HG03469 (cell line): ENCODE data around the gene WDR72.
"Not testable (repeated sequence)": the region's sequence is repeated elsewhere in the genome, so short reads cannot be mapped to it uniquely, and the experiment has no call there.

ENCODE experiments used
- ATAC-seq: cut with Tn5 transposase; IDR thresholded peaks from one replicate; pipeline ENCODE4 v1.9.1; 2021; ENCODE audit warnings: mild to moderate bottlenecking, moderate library complexity, moderate number of reproducible peaks; ENCODE audit not compliant: unreplicated experiment

WDR72 gene

DNA sequence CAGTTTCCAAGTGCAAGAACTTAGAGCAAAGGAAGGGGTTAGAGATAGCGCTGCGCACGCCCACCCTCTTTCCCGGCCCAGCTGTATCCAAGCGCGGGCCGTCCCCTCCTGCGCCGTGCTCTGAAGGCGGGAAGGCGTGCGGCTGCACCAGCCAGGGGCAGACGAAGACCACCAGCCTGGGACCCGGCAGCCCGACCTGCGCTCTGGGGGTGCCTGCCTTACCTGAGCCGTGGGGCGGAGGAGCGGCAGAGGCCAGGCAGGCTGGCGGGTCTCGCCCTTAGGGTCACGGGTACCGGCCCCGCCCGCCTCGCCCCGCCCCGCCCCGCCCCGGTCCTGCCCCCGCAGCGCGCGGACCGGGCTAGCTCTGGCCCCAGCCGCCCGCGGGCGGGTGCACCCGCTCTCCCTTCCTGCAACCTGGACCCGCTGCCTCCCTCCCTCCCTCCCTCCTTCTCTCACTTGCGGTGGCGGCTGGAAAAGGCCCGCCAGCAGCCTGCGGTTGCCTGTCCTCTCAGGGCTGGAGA, at the start of gene WDR72:
WDR72 (minus strand) TSS at position 253 of the 521 bp plus-strand sequence. CDS start 26,514 bp downstream, outside the sequence.
- no peak for ATAC-seq

DNA sequence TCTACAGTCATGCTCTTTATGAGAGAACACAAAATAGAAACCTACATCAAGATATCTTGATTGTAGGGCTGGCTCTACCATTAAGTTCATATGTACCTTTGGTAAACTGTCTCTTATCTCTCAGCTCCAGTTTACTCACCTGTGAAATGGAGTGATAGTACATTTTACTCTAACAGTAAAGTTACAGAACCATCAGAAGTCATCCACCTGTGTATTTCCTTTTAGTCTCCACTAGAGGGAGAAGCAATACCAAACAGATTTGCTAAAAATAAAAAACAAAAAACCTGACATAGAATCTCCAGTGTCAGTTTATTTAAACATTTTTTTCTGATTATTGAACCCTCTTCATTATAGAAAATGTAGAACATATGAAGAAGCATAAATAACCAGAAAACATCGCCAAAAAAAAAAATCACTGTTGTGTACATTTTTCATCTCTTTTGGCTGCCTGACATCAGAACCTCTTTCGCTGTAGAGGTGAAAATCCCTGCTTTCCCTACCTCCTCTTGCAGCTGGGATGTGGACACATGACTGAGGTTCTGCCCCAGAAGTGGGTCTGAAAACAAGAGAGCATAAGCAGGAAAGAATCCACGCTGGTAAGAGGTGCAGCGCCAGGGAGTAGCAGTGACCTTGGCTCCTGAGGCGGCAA, 48.7 kb upstream of the WDR72 start:
- no peak for ATAC-seq

DNA sequence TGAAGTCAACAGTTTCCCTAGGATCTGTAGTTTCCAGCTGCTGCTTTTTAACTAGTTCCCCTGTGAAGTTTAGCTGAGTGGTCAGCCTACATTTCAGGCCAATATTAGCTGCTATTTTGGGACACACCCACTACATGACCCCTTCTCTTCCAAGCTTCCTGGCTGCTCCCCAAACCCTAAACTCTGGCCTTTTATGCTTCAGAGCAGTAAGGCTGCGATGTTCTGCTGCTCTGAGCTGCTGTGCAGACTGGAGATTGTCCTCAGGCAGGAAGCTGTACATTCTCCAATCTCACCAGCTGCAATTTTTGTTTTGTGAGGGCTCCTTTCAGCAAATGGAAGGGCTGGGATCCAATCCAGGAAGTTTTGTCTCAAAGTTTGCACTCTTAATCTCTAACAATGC, 48.0 kb upstream of the WDR72 start:
- ATAC-seq = no peak

DNA sequence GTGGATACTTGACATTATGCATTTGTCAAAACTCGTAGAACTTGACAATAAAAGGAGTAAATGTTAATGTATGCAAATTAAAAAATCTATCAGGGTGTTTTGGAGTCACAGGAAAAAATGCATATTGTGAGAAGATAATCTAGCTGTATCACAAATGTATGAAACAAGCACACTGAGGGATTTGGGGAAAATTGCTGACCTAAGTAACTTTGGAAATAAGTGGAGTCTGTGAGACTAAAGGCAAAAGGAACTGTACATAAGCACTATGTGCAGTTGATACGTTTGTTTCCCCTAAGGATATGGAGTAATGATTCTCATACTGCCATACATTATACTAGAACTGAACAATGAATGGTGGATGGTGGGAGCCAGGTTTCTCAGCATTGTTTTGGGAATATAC, 43.2 kb upstream of the WDR72 start:
- no peak for ATAC-seq

DNA sequence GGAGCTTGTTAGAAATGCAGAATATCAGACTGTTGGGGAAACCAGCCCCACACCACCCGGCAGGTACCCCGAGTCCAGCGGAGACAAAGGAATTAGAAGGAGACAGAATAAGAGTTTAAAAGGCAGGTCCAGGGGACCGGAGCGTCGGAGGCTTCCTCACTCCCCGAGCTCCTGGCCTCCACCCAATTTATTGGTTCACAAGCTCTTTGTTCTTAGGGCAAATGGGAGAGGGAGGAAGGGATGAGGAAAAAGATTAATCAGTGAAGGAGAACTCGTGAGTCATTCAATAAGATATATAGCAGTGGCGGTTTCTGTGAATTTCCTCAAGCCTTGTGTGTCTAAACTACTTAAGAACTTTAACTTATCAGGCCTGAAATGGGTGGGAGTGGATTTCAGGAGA, 32.1 kb upstream of the WDR72 start:
- no peak for ATAC-seq

DNA sequence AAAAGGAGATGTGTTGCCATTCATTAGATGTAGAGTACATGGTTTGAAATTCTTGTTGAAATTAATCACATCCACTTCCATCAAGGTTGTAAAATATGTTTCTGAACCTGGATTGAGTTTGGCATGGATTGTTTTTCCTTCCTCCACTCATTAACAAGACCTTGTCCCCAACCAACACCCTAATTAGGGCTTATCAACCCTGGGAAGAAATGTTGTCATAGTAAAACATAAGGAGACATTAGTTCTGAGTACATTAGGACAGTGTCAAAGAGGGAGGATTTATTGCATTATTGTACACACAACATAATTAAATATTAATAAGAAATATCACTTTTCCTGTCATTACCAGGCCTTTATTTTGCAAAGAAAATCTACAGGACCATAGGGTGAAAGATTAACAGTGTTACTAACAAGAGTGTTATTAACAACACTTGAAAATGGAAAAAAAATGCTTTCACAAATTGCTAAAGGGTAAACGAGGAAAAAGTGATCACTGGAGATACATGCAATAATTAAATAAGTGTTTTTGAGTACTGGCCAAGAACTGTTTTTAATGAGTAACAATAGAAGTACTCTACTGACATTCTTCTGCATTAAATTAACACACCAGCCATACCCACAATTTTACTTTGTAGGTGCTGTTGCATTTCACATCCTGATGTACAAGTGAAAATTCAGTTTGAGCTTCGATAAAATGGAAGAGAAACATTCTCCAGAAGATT, 30.4 kb upstream of the WDR72 start:
- no peak for ATAC-seq

DNA sequence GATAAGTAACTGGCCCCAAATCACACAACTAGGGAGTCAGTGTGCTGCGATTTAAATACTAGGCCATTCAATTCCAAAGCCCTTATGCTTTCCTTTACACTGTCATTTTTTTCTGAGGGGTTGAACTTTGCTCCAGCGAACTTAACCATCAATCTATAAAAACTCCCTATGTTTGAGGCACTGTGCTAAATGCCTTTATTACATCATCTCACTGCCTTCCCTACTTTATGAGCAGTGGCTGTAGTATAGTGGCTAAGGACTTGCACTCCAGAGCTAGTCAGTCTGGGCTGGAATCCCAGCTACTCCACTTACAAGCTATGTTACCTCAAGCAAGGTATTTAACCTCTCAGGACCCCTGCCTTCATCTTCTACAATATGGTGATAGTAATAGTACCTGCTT, 26.9 kb upstream of the WDR72 start:
- no peak for ATAC-seq

DNA sequence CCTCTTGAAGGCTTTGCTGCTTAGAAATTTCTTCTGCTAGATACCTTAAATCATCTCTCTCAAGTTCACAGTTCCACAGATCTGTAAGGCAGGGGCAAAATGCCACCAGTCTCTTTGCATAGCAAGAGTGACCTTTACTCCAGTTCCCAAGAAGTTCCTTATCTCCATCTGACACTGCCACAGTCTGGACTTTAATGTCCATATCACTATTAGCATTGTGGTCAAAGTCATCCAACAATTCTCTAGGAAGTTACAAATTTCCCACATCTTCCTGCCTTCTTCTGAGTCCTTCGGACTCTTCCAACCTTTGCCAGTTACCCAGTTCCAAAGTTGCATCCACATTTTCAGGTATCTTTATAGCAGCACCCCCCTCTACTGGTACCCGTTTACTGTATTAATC, 25.8 kb upstream of the WDR72 start:
- not testable (repeated sequence) for ATAC-seq

DNA sequence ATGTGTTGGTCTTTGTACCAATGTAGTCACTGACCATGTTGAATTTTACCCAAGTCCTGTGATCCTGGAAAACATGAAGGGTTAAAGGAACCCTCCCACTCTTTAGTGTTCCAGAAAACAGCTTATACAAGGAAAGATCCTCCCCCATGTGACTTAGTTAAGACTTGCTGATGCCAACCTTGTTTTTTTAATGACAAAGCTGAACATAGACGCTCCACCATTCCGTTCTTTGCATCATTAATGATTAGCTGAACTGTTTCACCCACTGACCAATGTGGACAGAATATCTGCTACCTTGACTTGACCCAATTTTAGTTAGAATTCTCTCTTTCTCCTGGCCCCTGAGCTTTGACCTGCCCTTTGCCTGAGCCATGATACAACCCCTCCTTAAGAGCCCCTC, 3.5 kb upstream of the WDR72 start:
- ATAC-seq = no peak

DNA sequence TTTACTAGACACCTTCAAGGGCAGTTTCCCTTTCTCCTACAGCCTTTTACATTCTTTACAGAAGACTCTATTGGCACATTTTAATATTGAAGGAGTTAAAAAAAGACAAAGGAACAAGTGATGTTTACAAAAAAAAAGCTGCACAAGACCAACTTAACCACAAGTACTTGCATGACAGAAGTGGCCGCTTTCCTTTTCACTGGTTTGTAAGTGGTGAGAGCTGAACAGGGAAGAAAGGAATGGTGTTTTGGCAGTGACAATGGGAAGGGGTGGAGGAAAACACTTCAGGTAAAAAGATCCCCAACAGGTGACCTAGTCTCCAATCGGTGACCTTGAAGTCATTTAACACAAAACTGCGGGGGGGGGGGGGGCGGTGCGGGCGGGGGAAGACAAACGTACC, 1.1 kb downstream of the WDR72 start:
- ATAC-seq = no peak

DNA sequence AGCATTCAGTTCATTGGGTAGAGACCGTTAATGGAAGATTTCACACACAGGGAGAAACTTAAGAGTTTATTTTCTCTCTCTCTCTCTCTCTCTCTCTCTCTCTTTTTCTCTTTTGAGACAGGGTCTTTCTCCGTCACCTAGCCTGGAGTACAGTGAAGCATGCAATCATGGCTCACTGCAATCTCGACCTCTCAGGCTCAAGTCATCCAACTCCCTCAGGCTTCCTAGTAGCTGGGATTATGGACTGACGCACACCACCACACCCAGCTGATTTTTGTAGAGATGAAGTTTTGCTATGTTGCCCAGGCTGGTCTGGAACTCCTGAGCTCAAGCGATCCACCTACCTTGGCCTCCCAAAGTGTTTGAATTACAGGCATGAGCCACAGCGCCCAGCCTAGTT, 1.6 kb downstream of the WDR72 start:
- ATAC-seq = no peak

DNA sequence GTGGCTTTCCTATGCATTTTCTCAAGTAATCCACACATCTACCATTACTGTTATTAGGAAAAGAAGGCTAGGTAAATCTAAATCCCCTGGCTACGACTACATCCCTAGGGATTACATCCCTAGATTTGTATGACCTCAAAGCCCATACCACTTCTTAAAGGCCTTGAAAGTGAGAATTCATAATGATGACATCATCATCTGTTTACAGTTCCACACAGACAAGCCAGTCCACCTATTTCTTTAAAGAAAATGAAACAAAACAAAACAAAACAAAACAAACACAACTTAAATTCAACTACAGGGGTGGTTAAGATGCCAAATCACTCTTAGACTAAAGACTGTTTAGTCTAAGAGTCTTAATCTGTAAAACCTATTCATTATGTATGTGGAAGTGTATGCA, 5.7 kb downstream of the WDR72 start:
- ATAC-seq = no peak

DNA sequence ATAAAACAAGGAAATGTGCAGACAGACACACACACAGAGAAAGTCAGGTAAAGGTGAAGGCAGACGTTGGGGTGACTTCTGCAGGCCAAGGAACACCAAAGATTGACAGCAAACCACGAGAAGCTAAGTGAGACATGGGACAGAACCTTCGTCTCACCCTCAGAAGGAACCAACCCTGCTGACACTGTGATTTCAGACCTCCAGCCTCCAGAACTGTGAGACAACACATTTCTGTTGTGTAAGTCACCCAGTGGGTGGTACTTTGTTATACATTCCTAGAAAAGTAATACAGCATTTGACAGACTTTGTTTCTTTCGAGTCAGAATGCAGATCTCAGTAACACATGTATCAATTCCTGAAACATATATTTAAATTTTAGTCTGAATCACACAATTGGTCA, 7.1 kb downstream of the WDR72 start:
- no peak for ATAC-seq

DNA sequence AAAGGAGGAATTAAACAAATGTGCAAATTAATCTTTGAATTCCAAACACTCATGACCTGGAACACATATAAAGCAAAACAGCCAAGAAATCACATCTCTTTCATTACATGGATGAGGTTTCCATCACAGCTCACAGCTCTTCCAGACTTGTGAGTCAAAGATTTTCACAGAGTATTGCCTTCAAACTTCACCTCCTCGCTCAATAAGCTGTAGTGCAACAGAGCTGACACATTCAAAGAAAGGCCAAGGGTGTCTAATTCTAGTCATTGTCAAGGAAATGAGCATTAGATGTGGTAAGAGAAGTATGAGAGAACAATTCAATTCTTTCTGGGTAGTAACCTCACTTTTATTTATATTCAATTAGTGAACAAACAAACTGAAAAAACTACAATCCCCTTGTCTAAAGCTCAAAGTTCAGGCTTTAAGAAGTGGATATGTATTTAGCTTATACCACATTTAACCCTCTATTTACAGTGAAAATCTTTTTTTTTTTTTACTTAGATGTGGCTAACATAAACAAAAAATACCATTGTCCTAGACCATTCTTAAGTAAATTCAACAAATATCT, 11.9 kb downstream of the WDR72 start:
- ATAC-seq = no peak

DNA sequence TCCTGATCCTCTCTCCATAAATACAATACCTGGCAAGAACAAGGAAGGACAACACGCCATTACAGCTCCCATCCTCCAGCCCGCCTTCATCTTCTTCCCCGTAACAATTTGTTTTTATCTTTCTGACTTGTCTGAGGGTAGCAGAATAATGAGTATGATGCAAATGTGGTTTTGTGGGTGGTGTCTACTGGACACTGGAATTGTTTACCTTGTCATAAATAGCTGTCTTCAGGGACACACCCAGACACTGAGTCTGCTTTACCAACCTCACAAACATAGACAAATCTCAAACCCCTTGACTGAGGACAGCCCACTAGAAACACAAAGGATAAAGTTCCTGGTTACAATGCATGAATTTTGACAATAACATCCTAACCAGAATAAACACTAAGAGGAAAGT, 13.4 kb downstream of the WDR72 start:
- ATAC-seq = no peak

DNA sequence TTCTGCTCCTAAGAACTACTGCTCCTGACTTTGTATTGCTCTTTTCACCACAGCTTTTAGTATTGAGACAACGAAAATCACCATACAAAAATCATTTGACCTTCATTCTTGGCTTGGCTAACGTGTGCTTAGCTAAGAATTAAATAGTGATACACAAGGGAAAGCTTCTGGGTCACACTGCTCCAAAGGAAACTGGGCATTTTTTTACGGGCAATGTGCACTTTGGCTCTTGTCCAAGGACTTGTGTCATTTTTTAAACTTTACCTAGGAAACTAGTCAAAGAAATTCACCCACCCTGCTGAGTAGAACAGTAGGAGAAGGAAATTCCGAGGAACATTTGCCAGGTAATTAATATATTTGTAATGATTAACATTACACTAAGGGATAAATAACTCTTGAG, 19.8 kb downstream of the WDR72 start:
- no peak for ATAC-seq

DNA sequence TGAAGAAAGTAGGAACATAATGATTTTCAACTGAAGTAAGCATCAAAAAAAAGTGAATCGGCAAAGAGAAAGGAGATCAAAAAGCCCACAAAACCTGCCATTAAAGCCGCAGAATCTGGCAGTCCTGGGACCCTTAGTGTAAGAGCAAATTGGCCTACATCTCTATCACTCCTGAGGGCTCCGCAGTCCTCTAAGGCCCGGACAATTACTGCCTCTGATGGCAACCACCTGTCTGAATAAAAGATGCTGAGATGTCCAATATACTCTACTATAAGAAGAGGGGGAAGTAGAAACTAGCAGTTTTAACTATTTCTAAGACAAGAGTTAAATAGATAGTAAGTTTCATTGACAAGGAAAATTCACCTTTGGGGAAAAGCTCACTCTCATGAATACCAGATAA, 20.3 kb downstream of the WDR72 start:
- ATAC-seq = no peak

DNA sequence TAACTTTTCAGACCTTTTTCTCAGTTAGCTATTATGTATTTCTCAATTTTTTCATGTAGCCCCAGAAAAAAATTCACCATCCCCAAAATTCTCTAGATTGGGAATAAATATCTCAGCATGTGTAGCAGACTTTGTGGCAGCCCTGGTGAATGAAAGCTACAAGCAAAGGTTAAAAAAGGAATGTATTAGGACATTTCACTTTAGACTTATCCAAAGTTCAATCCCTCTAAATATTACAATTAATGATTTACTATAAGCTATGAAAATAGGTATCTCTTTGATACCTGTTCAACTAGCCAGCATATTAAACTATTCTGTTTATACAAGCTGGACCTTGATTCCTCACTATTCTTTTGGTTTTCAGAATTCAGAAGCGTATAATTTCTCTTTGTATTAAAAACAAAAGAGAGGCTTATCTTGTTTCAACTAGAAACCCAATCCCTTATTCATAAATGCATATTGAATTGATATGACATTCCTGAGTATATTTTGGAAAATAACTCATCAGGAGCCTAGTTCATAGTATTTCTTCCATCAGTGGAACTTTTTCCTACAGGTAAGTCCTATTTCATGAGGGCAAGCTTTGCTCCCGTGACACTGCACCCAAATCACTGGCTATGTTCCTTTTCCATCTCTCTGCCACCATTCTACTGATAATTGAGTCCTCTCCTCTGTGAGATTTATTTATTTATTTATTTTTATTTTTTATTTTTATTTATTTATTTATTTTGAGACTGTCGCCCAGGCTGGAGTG, 38.0 kb downstream of the WDR72 start:
- ATAC-seq = no peak

DNA sequence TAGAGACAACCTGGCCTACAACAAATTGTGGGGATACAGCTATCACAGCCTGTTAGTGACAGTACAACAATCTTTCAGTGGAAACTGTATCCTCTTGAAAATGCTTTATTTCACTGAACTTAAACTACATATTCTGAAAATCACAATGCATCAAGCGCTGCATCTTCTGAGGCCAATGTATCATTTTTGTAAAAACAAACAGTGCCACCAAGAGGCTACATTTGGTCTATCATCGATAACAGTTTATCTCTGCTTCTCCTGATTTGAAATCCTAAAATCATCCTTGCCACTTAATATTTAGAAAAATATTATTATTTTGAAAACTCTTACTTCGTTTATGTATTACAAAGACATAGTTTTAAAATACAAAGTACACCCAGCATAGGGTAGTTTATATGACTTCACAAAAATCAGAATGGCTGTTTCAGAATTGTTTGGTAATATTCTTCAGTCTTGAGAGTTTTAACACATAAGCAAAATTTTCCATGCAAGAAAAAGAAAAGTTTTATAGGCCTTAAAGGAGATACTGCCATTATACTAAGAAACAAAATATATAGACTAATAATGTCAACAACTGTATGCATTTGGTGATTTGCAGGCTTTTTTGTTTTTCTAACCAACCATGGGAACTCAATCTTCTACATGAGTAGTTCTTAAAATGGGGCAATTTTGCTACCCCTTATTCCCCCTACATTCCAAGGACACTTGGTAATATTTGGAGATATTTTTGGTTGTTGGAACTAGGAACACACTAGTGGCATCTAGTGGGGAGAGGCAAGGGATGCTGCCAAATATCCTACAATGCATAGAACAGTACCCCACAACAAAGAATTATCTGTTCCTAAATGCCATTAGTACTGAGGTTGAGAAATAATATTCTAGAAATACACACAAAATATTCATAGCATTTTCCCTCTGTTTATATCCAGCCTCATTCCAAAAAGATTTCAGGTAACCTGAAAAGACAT, 42.3 kb downstream of the WDR72 start:
- ATAC-seq = no peak

DNA sequence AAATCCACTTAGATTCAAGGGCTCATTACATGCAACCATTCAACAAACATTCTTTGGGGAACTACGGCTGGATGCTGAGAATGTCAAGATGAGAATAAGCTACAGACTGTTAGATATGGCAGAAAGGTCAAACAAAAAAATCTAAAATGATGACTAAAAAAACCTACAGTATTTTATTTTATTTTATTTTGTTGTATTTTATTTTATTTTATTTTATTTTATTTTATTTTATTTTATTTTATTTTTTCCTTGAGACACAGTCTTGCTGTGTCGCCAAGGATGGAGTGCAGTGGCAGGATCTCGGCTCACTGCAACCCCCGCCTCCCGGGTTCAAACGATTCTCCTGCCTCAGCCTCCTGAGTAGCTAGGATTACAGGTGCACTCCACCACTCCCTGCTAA, 46.2 kb downstream of the WDR72 start:
- no peak for ATAC-seq
